CD14-positive monocyte (primary cell): ENCODE results near the gene L3MBTL4. TPM values are rescaled to one million over a fixed set of nuclear protein-coding genes. Genes with fewer than 3 reads are reported as not detected.

Source experiments
- DNase-seq, 3 donors: peaks; one replicate each; pipeline ENCODE4 v3.0.0-alpha.2; 2011 to 2022
- H2AFZ ChIP-seq: 2 replicates; pipeline ENCODE4 v1.6.0; 2012; ENCODE audit warnings: mild to moderate bottlenecking, low read depth, low read length, inconsistent platforms; ENCODE audit not compliant: insufficient read depth, poor library complexity, severe bottlenecking
- H3K27ac ChIP-seq, 2 donors: 1 replicate in 1 of 2; 2 replicates in 1 of 2; pipeline ENCODE4 v1.5.1; 2012 to 2013; ENCODE audit warnings: low read length in 2 of 2, control low read depth in 1 of 2, inconsistent platforms in 1 of 2, low read depth in 1 of 2, mild to moderate bottlenecking in 1 of 2
- H3K27me3 ChIP-seq, 2 donors: one replicate each; pipeline versions ENCODE4 v1.6.0 to v1.6.1; 2011 to 2013; ENCODE audit warnings: low read length in 2 of 2; ENCODE audit not compliant: control insufficient read depth in 2 of 2, insufficient read depth in 2 of 2
- H3K36me3 ChIP-seq, 2 donors: replicated peaks in 1 of 2; 1 replicate in 1 of 2; 2 replicates in 1 of 2; pipeline versions ENCODE4 v1.5.1 to v1.6.1; 2012 to 2013; ENCODE audit warnings: low read length in 2 of 2, control low read depth in 1 of 2, inconsistent platforms in 1 of 2, mild to moderate bottlenecking in 1 of 2; ENCODE audit not compliant: insufficient read depth in 2 of 2, control insufficient read depth in 1 of 2
- H3K4me1 ChIP-seq, 2 donors: 1 replicate in 1 of 2; 2 replicates in 1 of 2; pipeline versions ENCODE4 v1.5.1 to v1.6.1; 2012 to 2013; ENCODE audit warnings: low read length in 2 of 2, control low read depth in 1 of 2, inconsistent platforms in 1 of 2, mild to moderate bottlenecking in 1 of 2, moderate library complexity in 1 of 2; ENCODE audit not compliant: insufficient read depth in 2 of 2, control insufficient read depth in 1 of 2
- H3K4me2 ChIP-seq: replicated peaks from 2 replicates; pipeline ENCODE3; 2012; ENCODE audit warnings: low read length, moderate library complexity, mild to moderate bottlenecking; ENCODE audit not compliant: poor library complexity, severe bottlenecking; ENCODE audit errors: extremely low read depth
- H3K4me3 ChIP-seq, 3 experiments: fragments of 200-600 bp in 1 of 3; sonication (generic) in 1 of 3; replicated peaks in 1 of 3; 1 replicate in 2 of 3; 2 replicates in 1 of 3; pipeline ENCODE4 v1.5.1; 2011 to 2013; ENCODE audit warnings: low read length in 3 of 3, mild to moderate bottlenecking in 3 of 3, control low read depth in 2 of 3, low read depth in 2 of 3, inconsistent platforms in 1 of 3, moderate library complexity in 1 of 3
- H3K79me2 ChIP-seq: 2 replicates; pipeline ENCODE4 v1.6.0; 2012; ENCODE audit warnings: mild to moderate bottlenecking, control low read depth, inconsistent platforms, low read length, moderate library complexity; ENCODE audit not compliant: insufficient read depth
- H3K9ac ChIP-seq: 2 replicates; pipeline ENCODE4 v1.6.0; 2017; ENCODE audit warnings: low read length, mild to moderate bottlenecking; ENCODE audit not compliant: insufficient read depth, poor library complexity, severe bottlenecking
- H3K9me3 ChIP-seq, 2 donors: replicated peaks in 1 of 2; 1 replicate in 1 of 2; 2 replicates in 1 of 2; pipeline versions ENCODE4 v1.5.1 to v1.6.1; 2012 to 2013; ENCODE audit warnings: low read length in 2 of 2, control low read depth in 1 of 2; ENCODE audit not compliant: control insufficient read depth in 1 of 2, insufficient read depth in 1 of 2
- H4K20me1 ChIP-seq: 2 replicates; pipeline ENCODE4 v1.6.0; 2012; ENCODE audit warnings: mild to moderate bottlenecking, low read length, control low read depth, moderate library complexity; ENCODE audit not compliant: insufficient read depth
- H3K27ac Mint-ChIP-seq, 7 donors: one replicate each; pipeline ENCODE4 v1.8.0; 2020; ENCODE audit warnings: mild to moderate bottlenecking in 7 of 7, mixed read lengths in 7 of 7, moderate library complexity in 6 of 7, inconsistent platforms in 2 of 7
- H3K27me3 Mint-ChIP-seq, 3 donors: one replicate each; pipeline ENCODE4 v1.8.0; 2021 to 2022; ENCODE audit warnings: low read depth in 3 of 3, mild to moderate bottlenecking in 3 of 3, mixed read lengths in 3 of 3, moderate library complexity in 3 of 3, inconsistent platforms in 1 of 3
- H3K36me3 Mint-ChIP-seq, 2 donors: one replicate each; pipeline ENCODE4 v1.8.0; 2020; ENCODE audit warnings: mixed read lengths in 2 of 2, inconsistent platforms in 1 of 2, mild to moderate bottlenecking in 1 of 2
- H3K4me1 Mint-ChIP-seq: one replicate; pipeline ENCODE4 v1.8.0; 2020; ENCODE audit warnings: mild to moderate bottlenecking, mixed read lengths
- H3K4me3 Mint-ChIP-seq, 2 donors: one replicate each; pipeline ENCODE4 v1.8.0; 2020; ENCODE audit warnings: mild to moderate bottlenecking in 2 of 2, mixed read lengths in 2 of 2, moderate library complexity in 1 of 2
- H3K9me3 Mint-ChIP-seq, 7 donors: one replicate each; pipeline ENCODE4 v1.8.0; 2020 to 2022; ENCODE audit warnings: mixed read lengths in 7 of 7, mild to moderate bottlenecking in 6 of 7, moderate library complexity in 6 of 7, inconsistent platforms in 2 of 7
- WGBS: methylation state at CpG from one replicate; pipeline ENCODE4 v1.1.5; 2013; ENCODE audit warnings: missing lambda C conversion rate; ENCODE audit not compliant: insufficient coverage; 5-methylcytosine and 5-hydroxymethylcytosine counted together
- intact Hi-C, 2 donors: fragments of 100-400 bp; cut with micrococcal nuclease; formaldehyde crosslinking; loops; one replicate each; pipeline versions ENCODE4 v1.15.0 to v1.15.1; 2023
- polyA plus RNA-seq, 3 donors: library from polyadenylated mRNA; depleted of rRNA in 1 of 3; unstranded in 2 of 3; stranded (reverse) in 1 of 3; fragments of 300-500 nt in 2 of 3; fragments of >200 nt in 1 of 3; fragmentation: Illumina TruSeq in 2 of 3; gene quantifications; 1 replicate in 2 of 3; 2 replicates in 1 of 3; pipeline ENCODE4 v1.2.3, GENCODE V29; 2012 to 2021
- TF ChIP-seq, protein P1 (sequence below): fragments of 200-600 bp; IDR thresholded peaks from one replicate; pipeline ENCODE4 v1.8.0; 2022; ENCODE audit warnings: antibody characterized with exemption, mild to moderate bottlenecking

The L3MBTL4 gene
- polyA plus RNA-seq, 3 donors = 0.55 to 1.2 (median 0.72) TPM

DNA sequence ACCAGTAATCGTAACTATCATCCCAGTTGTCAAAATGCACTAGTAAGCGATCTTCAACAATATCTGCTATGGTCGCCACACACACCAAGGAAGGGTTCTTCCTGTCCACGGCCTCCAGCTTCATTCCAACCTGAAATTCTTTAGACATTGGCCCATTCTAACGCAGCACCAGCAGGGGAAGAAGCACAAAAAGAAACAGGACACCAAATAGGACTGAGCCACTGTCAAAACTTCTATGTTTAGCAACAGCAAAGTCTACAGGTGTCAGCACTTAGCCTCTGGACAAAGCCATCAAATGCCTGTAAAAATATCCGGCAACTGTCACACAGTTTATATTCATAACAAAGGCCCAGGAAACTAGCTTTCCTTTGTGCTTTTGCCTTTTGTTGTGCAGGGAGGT lies 175.0 kb downstream of the L3MBTL4 start:
- Mint-ChIP-seq H3K27me3 (no peaks in the 10 kb centered on the region), H3K9me3 (peaks cover 0 to 3% (median 2%) of the 10 kb centered on the region in 7 donors), H3K4me3 (no peak overlapping the region), H3K36me3 (peaks cover 0 to 3% of the 10 kb centered on the region in 2 donors), H3K4me1 (no peaks in the 10 kb centered on the region), H3K27ac (no peak overlapping the region)
- DNase-seq = no peak
- Histone ChIP-seq H3K9ac (no peak overlapping the region), H3K27me3 (no peaks in the 10 kb centered on the region), H3K4me1 (no peaks in the 10 kb centered on the region), H2AFZ (no peak overlapping the region), H4K20me1 (no peaks in the 10 kb centered on the region), H3K9me3 (no peaks in the 10 kb centered on the region), H3K36me3 (no peaks in the 10 kb centered on the region), H3K27ac (no peak overlapping the region), H3K79me2 (no peaks in the 10 kb centered on the region), H3K4me3 (no peak overlapping the region), H3K4me2 (no peak overlapping the region)
- intact Hi-C loops = no loop called here
- 98% methylated on average over 4 of the region's 6 CpGs for WGBS
- TF ChIP-seq, protein P1, sequence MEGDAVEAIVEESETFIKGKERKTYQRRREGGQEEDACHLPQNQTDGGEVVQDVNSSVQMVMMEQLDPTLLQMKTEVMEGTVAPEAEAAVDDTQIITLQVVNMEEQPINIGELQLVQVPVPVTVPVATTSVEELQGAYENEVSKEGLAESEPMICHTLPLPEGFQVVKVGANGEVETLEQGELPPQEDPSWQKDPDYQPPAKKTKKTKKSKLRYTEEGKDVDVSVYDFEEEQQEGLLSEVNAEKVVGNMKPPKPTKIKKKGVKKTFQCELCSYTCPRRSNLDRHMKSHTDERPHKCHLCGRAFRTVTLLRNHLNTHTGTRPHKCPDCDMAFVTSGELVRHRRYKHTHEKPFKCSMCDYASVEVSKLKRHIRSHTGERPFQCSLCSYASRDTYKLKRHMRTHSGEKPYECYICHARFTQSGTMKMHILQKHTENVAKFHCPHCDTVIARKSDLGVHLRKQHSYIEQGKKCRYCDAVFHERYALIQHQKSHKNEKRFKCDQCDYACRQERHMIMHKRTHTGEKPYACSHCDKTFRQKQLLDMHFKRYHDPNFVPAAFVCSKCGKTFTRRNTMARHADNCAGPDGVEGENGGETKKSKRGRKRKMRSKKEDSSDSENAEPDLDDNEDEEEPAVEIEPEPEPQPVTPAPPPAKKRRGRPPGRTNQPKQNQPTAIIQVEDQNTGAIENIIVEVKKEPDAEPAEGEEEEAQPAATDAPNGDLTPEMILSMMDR = no peak

DNA sequence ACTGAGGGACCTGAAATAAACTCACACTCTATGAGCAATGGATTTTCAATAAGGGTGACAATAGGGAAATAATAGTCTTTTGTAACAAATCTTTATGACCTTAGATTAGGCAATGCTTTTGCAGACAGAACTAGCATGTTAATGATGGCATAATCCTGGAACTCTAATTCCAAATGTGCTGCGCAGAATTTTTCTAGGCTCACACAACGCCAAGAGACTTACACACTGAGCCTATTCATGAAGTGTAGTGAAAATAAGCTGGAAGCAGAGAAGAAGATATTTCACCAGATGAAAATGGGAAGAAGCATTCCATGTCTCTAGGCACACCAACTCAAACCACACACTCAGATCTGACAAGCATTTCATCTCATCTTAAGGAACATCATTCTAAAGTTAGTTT lies 178.5 kb downstream of the L3MBTL4 start:
- intact Hi-C loops = no loop called here
- H3K27me3 ChIP-seq = no peaks in the 10 kb centered on the region
- no peaks in the 10 kb centered on the region for H3K79me2 ChIP-seq
- no CpG with 5 or more reads among the region's 2 CpGs for WGBS
- no peaks in the 10 kb centered on the region for H3K27me3 Mint-ChIP-seq
- TF ChIP-seq, protein P1 = no peak
- H3K4me2 ChIP-seq = no peak overlapping the region
- H3K27ac ChIP-seq = no peak overlapping the region
- no peaks in the 10 kb centered on the region for H4K20me1 ChIP-seq
- H3K9me3 ChIP-seq = peaks cover 0 to 6% of the 10 kb centered on the region in 2 donors
- no peak for DNase-seq
- no peak overlapping the region for H3K4me3 Mint-ChIP-seq
- no peak overlapping the region for H3K9ac ChIP-seq
- H3K4me3 ChIP-seq = no peak overlapping the region
- H3K36me3 ChIP-seq = no peaks in the 10 kb centered on the region
- H3K4me1 ChIP-seq = no peaks in the 10 kb centered on the region
- H2AFZ ChIP-seq = no peak overlapping the region
- H3K36me3 Mint-ChIP-seq = peaks cover 0 to 4% of the 10 kb centered on the region in 2 donors
- H3K4me1 Mint-ChIP-seq = no peaks in the 10 kb centered on the region
- no peak overlapping the region for H3K27ac Mint-ChIP-seq
- peaks cover 0 to 12% (median 4%) of the 10 kb centered on the region in 7 donors for H3K9me3 Mint-ChIP-seq
